ENCODE measurements around the gene ADGRV1.
A peak's percentile ranks its signal among the peaks of the same experiment; 100 is the strongest.

The ADGRV1 gene

DNA sequence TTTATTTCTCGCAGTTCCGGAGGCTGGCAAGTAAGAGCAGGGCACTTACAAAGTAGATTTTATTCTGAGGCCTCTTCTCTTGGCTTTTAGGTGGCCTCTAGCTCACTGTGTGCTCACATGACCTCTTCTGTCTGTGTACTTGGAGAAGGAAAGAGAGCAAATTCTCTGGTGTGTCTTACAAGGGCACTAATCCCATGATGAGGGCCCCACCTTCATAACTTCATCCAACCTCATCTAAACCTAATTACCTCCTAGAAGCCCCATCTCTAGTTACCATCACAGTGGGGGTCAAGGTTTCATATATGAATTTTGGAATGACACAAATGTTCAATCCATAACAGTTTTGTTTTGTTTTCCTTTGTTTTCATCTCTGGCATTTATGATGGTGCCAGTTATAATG is 376.1 kb downstream of the ADGRV1 start:
- H3K9ac ChIP-seq (ENCODE audit: low read length in 5 of 5) = no peak overlapping the region
- no peak overlapping the region for H3K4me3 ChIP-seq (ENCODE audit: low read depth in 1 of 5, low read length in 5 of 5)
- H3K36me3 ChIP-seq (ENCODE audit: control insufficient read depth in 5 of 5, insufficient read depth in 5 of 5, low read length in 5 of 5) = no peaks in the 10 kb centered on the region
- H3K4me1 ChIP-seq (ENCODE audit: control insufficient read depth in 5 of 5, insufficient read depth in 5 of 5, low read length in 5 of 5) = peaks cover 0 to 7% (median 0%) of the 10 kb centered on the region in 5 donors
- no peaks in the 10 kb centered on the region for H3K27me3 ChIP-seq (ENCODE audit: control insufficient read depth in 5 of 5, insufficient read depth in 4 of 5, low read length in 5 of 5)
- H3K27ac ChIP-seq (ENCODE audit: low read depth, low read length) = no peak overlapping the region
- H3K9me3 ChIP-seq (ENCODE audit: control insufficient read depth in 5 of 5, low read length in 5 of 5) = peaks cover 0 to 3% (median 0%) of the 10 kb centered on the region in 5 donors

DNA sequence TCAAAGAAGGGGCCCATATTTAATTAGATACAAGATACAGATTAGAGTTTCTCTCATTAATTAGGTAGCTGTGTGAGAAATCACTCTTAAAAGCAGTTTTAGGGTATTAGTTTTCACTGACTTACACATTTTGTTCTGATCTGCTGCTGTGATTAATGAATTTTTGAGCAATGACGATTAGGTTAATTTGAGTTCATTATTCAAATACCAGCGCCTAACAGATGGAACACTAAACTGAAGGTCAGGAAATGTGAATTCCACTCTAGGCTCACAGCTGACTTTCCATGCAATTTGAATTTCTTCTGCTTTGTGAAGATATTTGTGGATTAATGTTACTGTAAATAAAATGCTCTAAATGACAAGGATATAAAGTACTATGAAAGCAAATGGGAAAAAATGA is 380.6 kb downstream of the ADGRV1 start:
- Histone ChIP-seq H3K9ac (ENCODE audit: low read length in 5 of 5) (peak overlapping the region in 1 of 5 donors; percentile 7), H3K4me3 (ENCODE audit: low read depth in 1 of 5, low read length in 5 of 5) (no peak overlapping the region), H3K9me3 (ENCODE audit: control insufficient read depth in 5 of 5, low read length in 5 of 5) (peaks cover 0 to 3% (median 0%) of the 10 kb centered on the region in 5 donors), H3K4me1 (ENCODE audit: control insufficient read depth in 5 of 5, insufficient read depth in 5 of 5, low read length in 5 of 5) (no peaks in the 10 kb centered on the region), H3K27ac (ENCODE audit: low read depth, low read length) (no peak overlapping the region), H3K27me3 (ENCODE audit: control insufficient read depth in 5 of 5, insufficient read depth in 4 of 5, low read length in 5 of 5) (no peaks in the 10 kb centered on the region), H3K36me3 (ENCODE audit: control insufficient read depth in 5 of 5, insufficient read depth in 5 of 5, low read length in 5 of 5) (no peaks in the 10 kb centered on the region)

DNA sequence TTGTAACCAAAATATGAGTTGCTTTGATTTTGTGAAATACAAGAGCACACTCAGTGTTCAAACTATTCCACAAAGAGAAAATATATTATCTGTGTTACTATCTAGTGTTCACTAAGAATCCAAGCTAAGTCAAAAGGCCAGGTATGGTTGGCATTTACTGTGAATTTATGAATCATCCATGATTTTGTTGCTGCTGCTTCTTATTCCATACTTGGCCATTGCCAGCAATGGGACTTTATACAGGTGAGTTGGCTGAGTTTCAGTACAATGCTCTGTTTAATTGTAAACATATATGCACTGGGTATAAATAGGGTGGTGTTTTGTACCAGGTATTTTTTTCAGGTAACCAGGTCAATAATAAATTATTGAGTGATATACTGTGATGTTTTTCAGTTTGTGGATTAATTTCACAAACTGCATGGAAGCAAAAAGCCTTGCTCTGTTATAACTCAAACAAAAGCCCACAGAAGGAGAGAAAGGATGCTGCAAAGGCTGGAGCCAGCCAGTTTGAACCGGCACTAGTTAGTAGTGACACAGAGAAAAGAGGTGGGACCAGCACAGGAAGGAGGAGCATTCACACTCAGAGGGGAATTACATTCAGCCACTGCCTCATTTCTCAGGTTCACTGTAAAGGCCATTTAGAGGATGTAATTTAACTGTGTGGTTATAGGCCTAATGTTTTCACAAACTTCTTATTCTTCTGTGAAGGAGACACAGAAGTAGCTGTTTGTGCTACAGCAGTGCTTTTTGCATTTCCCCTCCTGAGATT is 381.8 kb downstream of the ADGRV1 start:
- Histone ChIP-seq H3K27ac (ENCODE audit: low read depth, low read length) (no peak overlapping the region), H3K9me3 (ENCODE audit: control insufficient read depth in 5 of 5, low read length in 5 of 5) (no peaks in the 10 kb centered on the region), H3K27me3 (ENCODE audit: control insufficient read depth in 5 of 5, insufficient read depth in 4 of 5, low read length in 5 of 5) (no peaks in the 10 kb centered on the region), H3K4me1 (ENCODE audit: control insufficient read depth in 5 of 5, insufficient read depth in 5 of 5, low read length in 5 of 5) (no peaks in the 10 kb centered on the region), H3K36me3 (ENCODE audit: control insufficient read depth in 5 of 5, insufficient read depth in 5 of 5, low read length in 5 of 5) (no peaks in the 10 kb centered on the region), H3K4me3 (ENCODE audit: low read depth in 1 of 5, low read length in 5 of 5) (no peak overlapping the region), H3K9ac (ENCODE audit: low read length in 5 of 5) (no peak overlapping the region)

DNA sequence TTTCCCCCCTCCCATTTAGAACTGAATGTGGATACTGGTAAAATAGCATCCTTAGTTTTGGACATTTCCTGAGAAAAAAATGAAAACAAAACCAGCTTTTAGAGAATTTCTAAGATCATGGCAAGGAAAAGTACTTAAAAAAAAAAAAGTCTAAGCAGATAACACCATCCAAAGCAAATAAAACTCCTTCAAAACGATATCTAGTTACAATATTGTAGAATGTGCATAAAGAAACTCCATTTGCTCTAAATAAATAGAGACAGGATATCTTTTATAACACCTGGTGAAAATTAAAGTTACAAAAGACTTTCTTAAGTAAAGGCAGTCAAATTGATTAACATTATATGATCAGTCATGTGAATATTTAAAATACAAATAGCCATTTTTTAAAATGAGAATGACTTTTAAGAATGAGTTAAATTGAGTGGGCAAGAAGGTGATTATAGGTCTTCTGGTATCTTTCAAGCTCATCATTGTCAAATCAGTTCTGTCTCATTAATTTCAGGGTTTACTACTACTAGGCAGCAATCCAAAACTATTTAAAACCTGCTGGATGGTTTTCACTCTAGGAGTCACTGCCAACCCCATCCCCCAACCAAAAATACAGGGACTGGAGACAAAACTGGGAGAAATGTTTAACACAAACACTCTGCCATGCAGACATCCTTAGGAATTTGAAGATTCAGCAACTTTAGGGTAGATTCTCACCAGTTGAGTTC is 382.6 kb downstream of the ADGRV1 start:
- Histone ChIP-seq H3K36me3 (ENCODE audit: control insufficient read depth in 5 of 5, insufficient read depth in 5 of 5, low read length in 5 of 5) (no peaks in the 10 kb centered on the region), H3K27ac (ENCODE audit: low read depth, low read length) (no peak overlapping the region), H3K9ac (ENCODE audit: low read length in 5 of 5) (no peak overlapping the region), H3K4me3 (ENCODE audit: low read depth in 1 of 5, low read length in 5 of 5) (no peak overlapping the region), H3K4me1 (ENCODE audit: control insufficient read depth in 5 of 5, insufficient read depth in 5 of 5, low read length in 5 of 5) (no peaks in the 10 kb centered on the region), H3K27me3 (ENCODE audit: control insufficient read depth in 5 of 5, insufficient read depth in 4 of 5, low read length in 5 of 5) (no peaks in the 10 kb centered on the region), H3K9me3 (ENCODE audit: control insufficient read depth in 5 of 5, low read length in 5 of 5) (no peaks in the 10 kb centered on the region)

DNA sequence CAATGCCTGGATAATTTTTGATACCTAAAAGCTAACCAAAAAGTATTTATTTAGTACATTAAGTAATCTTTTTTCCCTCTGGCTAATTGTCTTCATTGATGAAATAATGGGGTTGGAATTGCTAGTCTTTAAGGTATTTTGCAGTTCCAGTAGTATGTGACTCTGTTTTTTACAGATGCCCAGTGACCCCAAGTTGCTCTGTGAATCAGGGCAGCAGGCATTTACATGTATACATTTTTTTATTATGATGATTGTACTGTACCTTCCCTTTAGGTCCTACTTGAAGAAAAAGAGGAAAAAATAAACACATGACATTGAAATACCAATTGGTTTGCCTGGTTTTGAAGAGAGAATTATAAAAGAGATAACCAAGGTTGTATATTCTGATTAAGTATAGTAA is 385.5 kb downstream of the ADGRV1 start:
- H3K27me3 ChIP-seq (ENCODE audit: control insufficient read depth in 5 of 5, insufficient read depth in 4 of 5, low read length in 5 of 5) = no peaks in the 10 kb centered on the region
- no peaks in the 10 kb centered on the region for H3K9me3 ChIP-seq (ENCODE audit: control insufficient read depth in 5 of 5, low read length in 5 of 5)
- H3K9ac ChIP-seq (ENCODE audit: low read length in 5 of 5) = no peak overlapping the region
- H3K27ac ChIP-seq (ENCODE audit: low read depth, low read length) = no peak overlapping the region
- H3K36me3 ChIP-seq (ENCODE audit: control insufficient read depth in 5 of 5, insufficient read depth in 5 of 5, low read length in 5 of 5) = no peaks in the 10 kb centered on the region
- H3K4me3 ChIP-seq (ENCODE audit: low read depth in 1 of 5, low read length in 5 of 5) = no peak overlapping the region
- H3K4me1 ChIP-seq (ENCODE audit: control insufficient read depth in 5 of 5, insufficient read depth in 5 of 5, low read length in 5 of 5) = no peaks in the 10 kb centered on the region

DNA sequence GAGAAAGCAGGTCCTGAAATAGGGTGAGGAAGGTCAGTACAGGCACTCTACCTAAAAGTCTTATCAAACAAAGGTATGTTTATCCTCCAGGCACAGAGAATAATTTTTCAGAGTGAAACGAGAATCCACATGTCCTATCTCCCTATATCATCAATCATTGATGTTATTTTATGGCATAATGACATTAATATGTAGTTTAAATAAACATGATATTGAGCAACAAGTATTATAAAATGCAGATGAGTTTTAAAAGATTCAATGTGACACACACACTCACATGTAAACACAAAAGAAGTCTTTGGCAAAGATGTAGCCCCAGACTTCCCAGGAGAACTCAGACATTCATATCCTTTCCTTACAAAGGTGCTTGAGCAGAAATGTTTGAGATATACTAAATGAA is 389.1 kb downstream of the ADGRV1 start:
- Histone ChIP-seq H3K36me3 (ENCODE audit: control insufficient read depth in 5 of 5, insufficient read depth in 5 of 5, low read length in 5 of 5) (no peaks in the 10 kb centered on the region), H3K9me3 (ENCODE audit: control insufficient read depth in 5 of 5, low read length in 5 of 5) (no peaks in the 10 kb centered on the region), H3K4me3 (ENCODE audit: low read depth in 1 of 5, low read length in 5 of 5) (no peak overlapping the region), H3K4me1 (ENCODE audit: control insufficient read depth in 5 of 5, insufficient read depth in 5 of 5, low read length in 5 of 5) (no peaks in the 10 kb centered on the region), H3K9ac (ENCODE audit: low read length in 5 of 5) (no peak overlapping the region), H3K27ac (ENCODE audit: low read depth, low read length) (no peak overlapping the region), H3K27me3 (ENCODE audit: control insufficient read depth in 5 of 5, insufficient read depth in 4 of 5, low read length in 5 of 5) (no peaks in the 10 kb centered on the region)

DNA sequence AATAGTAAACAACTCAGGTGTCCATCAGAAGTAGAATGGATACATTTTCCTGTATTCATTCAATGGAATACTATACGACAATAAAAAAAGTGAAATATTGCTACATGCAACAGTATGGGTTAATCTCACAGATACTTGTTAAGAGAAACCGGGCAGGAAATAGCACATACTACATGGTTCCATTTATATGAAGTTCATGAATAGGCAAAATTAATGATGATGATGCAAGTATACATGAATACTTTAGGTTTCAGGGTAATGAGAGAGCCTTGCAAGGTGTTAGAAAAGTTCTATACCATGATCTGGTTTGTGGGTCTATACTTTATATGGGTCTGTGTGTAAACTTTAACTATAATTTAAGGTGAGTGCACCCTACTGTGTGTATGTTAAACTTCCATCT is 390.4 kb downstream of the ADGRV1 start:
- Histone ChIP-seq H3K9me3 (ENCODE audit: control insufficient read depth in 5 of 5, low read length in 5 of 5) (no peaks in the 10 kb centered on the region), H3K36me3 (ENCODE audit: control insufficient read depth in 5 of 5, insufficient read depth in 5 of 5, low read length in 5 of 5) (no peaks in the 10 kb centered on the region), H3K27me3 (ENCODE audit: control insufficient read depth in 5 of 5, insufficient read depth in 4 of 5, low read length in 5 of 5) (no peaks in the 10 kb centered on the region), H3K9ac (ENCODE audit: low read length in 5 of 5) (no peak overlapping the region), H3K4me3 (ENCODE audit: low read depth in 1 of 5, low read length in 5 of 5) (no peak overlapping the region), H3K4me1 (ENCODE audit: control insufficient read depth in 5 of 5, insufficient read depth in 5 of 5, low read length in 5 of 5) (no peaks in the 10 kb centered on the region), H3K27ac (ENCODE audit: low read depth, low read length) (no peak overlapping the region)

DNA sequence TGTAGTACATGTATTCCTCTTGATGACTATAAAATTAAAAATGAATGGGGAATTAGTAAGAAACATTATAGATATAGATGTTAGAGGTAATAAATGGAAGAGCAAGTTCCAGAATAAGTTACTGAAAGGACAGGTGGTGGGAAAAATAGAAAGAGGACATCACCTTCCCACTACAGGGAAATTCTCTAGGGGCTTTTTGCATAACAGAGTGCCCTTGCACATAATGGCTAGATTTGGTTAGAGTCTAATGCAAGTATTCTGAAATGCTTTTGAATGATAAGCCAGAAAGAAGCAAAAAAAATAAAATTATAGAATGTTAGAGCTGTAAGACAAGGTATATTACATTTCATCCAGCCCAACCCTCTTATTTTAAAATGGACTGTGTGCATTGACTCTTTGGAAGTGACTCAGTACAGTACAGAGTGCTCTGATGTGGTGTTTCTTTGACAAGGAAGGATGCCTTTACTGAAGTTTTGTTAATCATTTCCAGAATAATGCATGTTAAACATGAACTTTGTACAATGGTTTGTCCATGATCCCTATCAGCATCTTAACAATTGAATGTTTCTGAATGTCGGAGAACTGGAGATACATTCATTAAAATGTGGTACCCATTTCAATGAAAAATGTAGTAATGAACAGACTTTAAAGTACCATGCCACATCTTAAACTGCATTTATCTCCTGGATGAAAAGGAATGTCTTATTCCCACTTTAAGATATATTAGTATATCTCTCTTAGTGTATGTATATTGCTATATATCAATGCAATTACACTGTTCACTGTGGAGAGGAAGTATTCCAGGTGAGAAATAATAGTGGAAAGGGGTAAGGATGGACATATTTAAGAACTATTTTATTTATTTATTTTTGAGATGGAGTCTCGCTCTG is 391.1 kb downstream of the ADGRV1 start:
- Histone ChIP-seq H3K9ac (ENCODE audit: low read length in 5 of 5) (no peak overlapping the region), H3K27me3 (ENCODE audit: control insufficient read depth in 5 of 5, insufficient read depth in 4 of 5, low read length in 5 of 5) (no peaks in the 10 kb centered on the region), H3K36me3 (ENCODE audit: control insufficient read depth in 5 of 5, insufficient read depth in 5 of 5, low read length in 5 of 5) (no peaks in the 10 kb centered on the region), H3K4me3 (ENCODE audit: low read depth in 1 of 5, low read length in 5 of 5) (no peak overlapping the region), H3K9me3 (ENCODE audit: control insufficient read depth in 5 of 5, low read length in 5 of 5) (no peaks in the 10 kb centered on the region), H3K4me1 (ENCODE audit: control insufficient read depth in 5 of 5, insufficient read depth in 5 of 5, low read length in 5 of 5) (no peaks in the 10 kb centered on the region), H3K27ac (ENCODE audit: low read depth, low read length) (no peak overlapping the region)

DNA sequence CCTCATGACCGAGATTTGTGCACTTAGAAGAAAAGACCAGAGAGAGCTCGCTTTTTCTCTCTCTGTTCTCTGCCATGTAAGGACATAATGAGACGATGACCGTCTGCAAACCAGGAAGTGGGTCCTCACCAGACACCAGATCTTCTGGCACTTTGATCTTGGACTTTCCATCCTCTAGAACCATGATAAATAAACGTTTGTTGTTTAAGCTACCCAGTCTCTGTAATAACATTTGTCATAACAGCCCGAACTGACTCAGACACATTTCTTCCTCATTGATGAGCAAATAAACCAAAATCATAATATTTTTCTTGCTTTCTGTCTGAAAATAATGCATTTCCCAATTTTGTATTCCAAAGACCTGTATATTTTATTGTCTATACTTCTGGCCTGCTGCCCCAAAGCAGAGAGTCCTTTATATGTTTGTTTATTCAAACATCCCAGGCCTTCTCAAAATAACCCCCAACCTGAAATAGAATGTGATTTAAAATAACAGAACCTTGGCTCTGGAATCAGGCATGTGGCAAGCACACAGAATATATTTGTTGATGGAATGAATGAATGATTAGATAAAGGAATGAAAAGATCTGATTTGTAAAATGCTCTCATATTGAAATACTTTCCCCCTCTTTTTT is 396.5 kb downstream of the ADGRV1 start:
- H3K36me3 ChIP-seq (ENCODE audit: control insufficient read depth in 5 of 5, insufficient read depth in 5 of 5, low read length in 5 of 5) = no peaks in the 10 kb centered on the region
- H3K4me1 ChIP-seq (ENCODE audit: control insufficient read depth in 5 of 5, insufficient read depth in 5 of 5, low read length in 5 of 5) = no peaks in the 10 kb centered on the region
- H3K9me3 ChIP-seq (ENCODE audit: control insufficient read depth in 5 of 5, low read length in 5 of 5) = no peaks in the 10 kb centered on the region
- H3K9ac ChIP-seq (ENCODE audit: low read length in 5 of 5) = no peak overlapping the region
- no peak overlapping the region for H3K27ac ChIP-seq (ENCODE audit: low read depth, low read length)
- H3K27me3 ChIP-seq (ENCODE audit: control insufficient read depth in 5 of 5, insufficient read depth in 4 of 5, low read length in 5 of 5) = no peaks in the 10 kb centered on the region
- H3K4me3 ChIP-seq (ENCODE audit: low read depth in 1 of 5, low read length in 5 of 5) = no peak overlapping the region
